Measurements from ENCODE around the gene GRK1.

Gene GRK1

DNA sequence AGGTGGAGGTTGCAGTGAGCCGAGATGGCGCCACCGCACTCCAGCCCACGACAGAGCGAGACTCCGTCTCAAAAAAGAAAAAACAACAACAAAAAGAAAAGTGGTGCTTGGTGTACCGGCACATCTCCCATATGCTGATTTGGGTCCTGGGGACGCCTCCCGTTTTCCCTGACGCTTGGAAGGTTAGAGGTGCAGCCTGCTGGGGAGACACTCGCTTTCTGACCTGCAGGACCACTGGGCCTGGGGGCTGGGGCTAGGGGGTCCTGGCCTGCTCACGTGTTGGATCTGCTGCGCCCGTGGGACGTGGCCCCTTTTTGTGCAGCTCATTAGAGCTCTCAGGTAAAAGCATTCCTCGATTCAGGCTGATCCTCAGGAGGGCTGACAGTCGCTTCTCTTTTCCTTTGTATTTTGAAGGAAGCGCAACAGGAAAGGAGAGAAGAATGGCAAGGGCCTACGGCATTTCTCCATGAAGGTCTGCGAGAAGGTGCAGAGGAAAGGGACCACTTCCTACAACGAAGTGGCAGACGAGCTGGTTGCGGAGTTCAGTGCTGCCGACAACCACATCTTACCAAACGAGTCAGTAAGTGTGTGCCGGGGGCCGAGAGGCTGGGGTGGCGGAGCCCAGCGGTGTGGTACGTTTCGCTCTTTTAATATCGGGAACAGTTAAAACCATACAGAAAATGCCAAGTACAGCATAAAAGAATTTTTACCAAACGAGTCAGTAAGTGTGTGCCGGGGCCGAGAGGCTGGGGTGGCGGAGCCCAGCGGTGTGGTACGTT is 34.1 kb upstream of the GRK1 start:
- DNase-seq = no peak

DNA sequence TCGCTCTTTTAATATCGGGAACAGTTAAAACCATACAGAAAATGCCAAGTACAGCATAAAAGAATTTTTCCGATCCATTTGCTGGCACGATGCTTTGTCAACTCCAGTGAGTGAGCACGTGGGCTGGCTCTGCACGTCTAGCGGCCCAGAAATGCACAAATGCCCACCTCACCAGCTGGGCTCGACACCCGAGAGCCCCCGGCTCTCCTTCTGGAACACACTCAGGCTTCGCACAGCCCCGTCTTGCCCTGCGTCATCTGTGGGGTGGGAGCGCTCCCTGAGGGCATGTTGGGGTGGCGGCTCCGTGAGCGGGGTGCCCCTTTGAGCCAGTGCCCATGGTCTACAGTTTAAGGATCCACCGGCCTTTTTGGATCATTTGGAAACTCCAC is 33.5 kb upstream of the GRK1 start:
- no peak for DNase-seq

DNA sequence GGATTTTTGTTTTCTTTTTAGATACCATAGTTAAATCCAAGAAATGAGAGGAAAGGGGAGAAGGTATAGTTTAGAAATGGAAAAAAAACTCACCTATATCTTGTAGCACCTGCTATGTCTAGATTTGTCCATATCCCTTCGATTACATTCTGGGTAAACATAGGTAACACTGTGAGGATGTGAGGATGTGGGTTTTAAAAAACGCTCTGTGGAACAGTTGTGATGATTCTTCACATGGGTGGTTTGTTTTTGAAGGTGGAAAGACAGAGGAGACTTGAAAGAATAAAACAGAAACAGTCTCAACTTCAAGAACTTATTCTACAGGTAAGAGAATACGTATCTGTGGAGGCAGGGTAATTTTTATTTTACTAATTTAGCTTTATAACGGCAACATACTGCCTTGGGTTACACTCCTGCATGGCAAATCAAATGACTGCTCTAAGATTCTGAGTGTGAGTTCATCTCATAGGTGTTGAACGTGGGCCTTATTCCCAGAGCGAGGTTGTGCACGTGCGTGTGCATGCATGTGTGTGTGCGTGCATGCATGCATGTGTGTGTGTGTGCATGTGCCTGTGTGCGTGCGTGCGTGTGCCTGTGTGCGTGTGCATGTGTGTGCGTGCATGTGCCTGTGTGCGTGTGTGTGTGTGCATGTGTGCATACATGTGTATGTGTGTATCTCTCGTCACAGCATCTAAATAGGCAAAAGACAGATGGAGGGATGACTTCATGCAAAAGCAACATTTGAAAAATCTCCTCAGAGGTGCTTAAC is 32.6 kb upstream of the GRK1 start:
- DNase-seq = no peak

DNA sequence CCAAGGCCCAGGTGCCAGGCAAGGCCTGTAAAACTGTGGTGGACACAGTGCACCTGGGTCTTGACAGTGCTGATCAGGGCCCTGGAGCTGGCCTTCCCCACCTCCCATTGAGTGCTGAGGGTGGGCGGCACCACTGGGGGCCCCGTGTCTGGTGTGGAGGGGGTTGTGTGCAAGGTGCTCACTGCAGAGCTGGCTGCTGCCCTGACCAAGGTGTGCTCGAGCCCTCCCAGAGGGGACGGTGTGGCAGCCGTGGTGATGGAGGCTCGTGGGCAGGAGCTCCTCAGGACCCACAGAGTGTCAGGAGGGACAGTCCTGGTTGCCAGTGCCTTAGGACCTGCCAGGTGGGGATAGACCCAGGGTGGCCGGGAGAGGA is 32.0 kb upstream of the GRK1 start:
- DNase-seq = no peak

DNA sequence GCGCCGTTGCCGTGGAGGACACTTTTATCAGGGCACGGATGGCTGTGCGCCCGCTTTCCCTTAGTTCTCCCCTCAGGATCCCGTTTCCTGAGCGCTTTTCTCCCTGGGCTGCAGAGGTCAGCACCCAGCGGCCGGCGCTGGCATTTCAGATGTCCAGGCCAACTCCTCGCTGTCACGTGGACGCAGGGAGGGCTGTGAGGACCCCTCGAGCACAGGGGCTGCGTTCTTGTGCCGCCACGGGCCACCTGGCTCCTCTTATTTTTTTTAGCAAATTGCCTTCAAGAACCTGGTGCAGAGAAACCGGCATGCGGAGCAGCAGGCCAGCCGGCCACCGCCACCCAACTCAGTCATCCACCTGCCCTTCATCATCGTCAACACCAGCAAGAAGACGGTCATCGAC is 31.3 kb upstream of the GRK1 start:
- no peak for DNase-seq

DNA sequence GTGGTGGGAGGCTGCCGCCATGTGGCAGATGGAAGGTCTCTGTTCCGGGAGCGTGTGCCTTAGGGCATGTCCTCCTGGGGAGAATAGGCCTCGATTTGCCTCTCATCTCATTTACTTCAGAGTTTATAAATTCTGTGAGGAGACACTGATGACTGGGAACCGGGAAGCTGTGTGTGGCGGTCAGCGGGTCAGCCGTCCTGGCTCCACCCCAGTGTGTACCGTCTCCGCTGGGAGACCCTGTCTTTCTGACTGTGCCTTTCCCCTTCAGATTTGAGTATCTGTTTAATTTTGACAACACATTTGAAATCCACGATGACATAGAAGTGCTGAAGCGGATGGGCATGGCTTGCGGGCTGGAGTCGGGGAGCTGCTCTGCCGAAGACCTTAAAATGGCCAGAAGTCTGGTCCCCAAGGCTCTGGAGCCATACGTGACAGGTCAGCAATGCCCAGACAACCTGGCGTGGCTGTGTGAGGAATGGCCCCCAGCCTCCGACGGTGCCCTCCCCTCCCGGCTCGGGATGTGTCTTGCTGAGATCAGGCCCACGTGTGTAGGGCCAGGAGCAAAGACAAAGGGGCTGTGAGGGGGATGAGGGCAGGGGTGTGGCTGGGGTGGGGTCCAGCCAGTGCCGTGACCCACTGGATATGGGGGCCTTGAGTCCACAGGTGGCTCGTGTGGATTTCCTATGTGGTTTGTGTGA is 30.6 kb upstream of the GRK1 start:
- no peak for DNase-seq

DNA sequence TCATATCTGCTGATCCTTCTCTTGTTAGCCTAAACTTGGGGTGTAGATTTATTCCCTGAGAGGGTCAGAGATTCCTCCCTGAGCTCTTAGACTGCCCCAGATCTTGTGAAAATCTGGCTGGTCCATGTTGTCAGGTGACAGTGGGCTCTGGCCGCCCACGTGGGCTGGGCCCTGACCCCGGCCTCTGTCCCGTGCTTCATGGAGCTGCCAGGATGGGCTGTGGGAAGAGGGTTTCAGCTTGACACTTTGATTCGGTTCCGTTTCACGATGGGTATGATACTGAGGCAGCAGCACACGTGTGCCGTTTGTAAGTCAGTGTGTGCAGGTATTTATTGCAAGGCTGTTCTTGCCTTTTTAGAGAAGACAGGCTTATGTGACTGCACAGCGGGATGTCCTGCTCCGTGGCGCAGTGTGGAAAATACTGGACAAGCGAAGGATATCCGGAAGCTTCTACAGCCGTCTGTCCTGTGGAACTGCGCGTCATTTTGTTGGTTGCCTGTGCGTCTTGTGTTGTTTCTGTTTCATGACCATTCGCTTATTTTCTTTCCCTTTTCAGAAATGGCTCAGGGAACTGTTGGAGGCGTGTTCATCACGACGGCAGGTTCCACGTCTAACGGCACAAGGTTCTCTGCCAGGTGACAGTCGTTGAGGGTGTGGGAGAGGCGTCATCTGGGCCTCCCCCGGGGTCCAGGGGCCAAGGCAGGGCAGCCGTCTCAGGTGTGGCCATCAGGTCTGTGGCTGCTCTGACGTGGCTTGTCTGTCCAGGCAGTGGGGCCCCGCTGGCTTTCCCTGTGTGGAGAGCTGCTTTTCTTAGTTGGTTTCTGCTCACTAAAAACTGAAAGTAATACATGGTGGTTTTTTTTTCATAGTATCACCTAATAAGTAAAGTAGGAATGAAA is 29.5 kb upstream of the GRK1 start:
- no peak for DNase-seq

DNA sequence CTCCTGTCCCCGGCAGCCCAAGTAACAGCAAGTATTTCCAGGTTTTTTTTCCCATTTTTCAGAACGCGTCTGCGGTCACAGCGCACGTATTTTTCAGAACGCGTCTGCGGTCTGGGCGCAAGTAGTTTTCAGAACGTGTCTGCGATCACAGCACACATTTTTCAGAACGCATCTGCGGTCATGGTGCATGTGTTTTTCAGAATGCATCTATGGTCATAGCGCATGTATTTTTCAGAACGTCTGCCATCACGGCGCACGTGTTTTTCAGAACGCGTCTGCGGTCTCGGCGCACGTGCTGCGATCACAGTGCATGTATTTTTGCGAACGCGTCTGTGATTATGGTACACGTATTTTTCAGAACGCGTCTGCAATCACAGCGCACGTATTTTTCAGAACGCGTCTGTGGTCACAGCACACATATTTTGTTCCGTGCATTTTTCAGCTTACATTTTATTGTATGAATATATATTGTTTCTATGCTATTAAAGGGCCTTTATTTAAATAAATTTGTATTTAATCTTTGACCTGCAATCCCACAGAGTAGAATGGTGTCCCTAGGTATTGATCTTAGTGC is 28.8 kb upstream of the GRK1 start:
- DNase-seq = no peak

DNA sequence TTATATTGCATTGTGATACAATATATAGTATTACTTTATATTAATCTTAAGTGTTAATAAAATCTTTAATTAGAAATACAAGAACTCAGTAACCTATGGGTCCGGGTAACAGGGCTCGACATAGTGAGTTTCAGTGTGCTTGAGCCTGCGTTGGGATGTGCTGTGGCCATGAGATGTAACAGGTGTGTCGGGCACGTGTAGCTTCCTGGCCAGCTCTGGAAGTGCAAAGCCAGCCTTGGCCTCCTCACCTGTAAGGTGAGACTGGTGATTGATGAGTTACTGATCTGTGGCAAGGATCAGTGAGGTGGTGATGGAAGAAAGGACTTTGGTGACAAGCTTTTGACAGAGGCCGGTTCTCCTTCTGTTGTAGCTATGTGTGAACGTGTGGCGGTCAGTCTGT is 28.2 kb upstream of the GRK1 start:
- no peak for DNase-seq

DNA sequence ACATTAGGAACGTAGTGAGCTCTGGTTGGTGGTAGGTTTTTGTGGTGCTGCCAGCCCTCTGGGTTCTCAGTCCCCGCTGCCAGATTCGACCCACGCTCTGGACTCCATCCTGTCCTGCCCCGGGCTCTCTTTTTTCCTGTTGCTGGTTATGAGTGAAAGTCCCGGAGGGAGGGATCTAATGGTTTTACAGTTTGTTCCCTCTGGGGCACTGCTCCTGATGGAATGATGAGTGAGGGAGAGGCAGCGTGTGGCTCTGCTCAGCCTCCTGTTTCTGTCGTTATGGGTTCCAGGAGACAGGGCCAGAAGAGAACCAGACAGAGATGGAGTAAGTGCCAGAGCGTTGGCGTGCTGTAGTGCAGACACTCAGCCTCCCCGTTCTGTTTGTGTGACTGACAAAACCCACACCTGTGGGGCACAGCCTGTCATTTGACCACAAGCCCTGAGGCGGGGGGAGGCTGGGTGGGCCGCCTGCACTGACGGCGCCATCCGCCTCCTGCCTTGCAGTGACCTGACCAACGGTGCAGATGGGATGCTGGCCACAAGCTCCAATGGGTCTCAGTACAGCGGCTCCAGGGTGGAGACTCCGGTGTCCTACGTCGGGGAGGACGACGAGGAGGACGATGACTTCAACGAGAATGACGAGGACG is 27.3 kb upstream of the GRK1 start:
- no peak for DNase-seq

DNA sequence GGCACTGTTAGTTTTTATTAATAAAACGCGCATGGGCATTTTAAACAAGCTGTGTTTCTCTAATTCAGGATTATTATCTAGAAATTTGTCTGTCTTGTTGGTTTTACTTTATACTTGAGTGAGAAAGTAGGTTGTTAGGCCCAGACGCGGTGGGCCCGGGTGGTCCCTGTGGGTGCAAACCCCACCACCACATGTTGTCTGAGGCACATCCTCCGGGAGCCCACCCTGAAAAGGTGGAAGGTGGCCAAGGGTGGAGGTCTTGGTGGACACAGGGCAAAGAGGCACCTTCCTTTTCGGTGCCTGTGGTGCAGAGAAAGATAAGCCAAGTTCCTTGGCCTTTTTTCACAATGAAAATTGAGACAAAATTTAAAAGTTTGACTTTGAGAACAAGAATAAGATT is 25.6 kb upstream of the GRK1 start:
- DNase-seq = no peak

DNA sequence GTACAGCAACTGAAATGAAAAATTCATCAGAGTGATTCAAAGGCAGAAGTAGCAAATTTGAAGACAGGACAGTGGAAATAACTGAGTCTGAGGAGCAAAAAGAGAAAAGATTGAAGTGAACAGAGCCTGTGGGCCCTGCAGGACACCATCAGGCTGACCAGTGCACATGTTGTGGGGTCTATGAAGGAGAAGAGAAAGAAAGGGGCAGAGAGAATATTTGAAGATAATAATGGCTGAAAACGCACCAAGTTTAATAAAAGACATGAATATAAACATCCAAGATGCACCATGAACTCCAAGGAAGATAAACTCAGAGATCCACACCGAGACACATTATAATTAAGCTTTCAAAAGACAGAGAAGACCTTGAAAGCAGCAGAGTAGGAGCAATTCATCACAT is 24.5 kb upstream of the GRK1 start:
- DNase-seq = no peak

DNA sequence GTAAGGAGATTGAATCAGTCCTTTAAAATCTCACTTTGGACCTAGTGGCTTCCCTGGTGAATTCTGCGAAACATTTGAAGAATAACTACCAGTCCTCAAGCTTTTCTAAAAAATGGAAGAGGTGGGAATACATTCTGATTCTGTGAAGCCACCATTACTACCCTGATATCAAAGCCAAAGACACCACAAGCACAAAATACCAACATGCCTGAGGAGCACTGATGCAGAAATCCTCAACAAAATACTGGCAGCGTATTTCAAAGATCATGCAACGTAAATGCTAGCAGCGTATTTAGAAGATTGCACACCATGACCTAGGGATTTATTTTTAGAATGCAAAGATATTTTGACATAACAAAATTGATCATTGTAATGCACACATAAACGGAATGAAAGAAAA is 23.4 kb upstream of the GRK1 start:
- DNase-seq = no peak

DNA sequence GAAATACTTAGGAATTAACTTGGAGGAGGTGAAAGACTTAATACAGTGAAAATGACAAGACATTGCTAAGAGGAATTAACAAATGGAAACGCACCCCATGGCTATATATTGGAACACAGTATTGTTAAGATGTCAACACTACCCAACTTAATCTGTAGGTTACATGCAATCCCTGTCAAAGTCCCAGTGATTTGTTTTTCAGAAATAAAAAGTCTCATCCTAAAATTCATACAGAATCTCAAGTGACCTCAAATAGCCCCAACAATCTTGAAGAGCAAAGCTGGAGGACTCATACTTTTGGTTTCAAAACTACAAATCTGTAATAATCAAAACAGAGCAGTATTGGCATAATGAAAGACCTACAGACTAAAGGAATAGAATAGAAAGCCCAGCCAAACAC is 22.2 kb upstream of the GRK1 start:
- DNase-seq = no peak

DNA sequence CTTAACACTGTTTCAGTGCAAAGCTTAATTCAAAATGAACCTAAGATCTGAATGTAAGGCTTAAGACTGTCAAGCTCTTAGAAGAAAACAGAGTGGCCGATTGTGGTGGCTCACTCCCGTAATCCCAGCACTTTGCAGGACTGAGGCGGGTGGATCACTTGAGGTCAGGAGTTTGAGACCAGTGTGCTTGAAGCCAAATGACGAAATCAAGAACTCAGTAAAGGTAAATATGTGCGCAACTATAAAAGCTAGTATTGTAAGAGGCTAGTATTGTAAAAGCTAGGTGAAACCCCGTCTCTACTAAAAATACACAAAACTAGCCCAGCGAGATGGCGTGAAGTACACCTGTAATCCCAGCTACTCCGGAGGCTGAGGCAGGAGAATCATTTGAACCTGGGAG is 21.7 kb upstream of the GRK1 start:
- DNase-seq = no peak

DNA sequence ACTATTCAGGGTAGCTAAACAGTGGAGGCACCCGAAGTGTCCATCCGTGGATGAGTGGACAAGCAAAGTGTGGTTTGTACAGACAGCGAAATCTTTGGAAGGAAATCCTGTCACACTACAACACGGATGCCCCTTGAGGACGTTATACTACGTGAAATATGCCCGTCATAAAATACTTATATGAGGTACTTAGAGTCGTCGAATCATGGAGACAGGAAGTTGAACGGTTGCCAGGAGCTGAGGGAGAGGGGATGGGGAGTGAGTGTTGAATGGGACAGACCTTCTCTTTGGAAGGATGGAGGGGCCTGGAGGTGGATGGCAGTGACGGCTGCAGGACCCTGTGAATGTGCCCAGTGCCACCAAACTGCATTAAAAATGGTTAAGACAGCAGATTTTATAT is 20.6 kb upstream of the GRK1 start:
- DNase-seq = no peak

DNA sequence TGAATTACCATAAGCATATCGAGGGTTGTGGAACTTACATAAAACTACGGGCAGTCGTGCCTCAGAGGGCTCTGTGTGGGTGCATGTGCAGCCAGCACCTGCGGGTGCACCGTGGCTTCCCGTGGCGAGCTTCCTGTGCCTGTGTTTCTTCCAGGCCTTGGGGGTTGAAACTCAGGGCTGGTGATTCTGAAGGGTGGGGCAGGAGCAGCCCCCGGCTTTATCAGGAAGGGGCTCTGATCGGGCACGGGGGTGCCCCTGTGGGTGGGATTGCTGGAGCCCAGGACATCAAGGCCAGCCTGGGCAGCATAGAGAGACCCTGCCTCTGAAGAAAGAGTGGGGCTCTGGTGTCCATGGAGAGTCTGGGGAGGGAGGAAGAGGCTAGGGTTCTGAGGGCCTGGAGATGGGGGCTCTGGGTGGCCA is 20.1 kb upstream of the GRK1 start:
- no peak for DNase-seq

DNA sequence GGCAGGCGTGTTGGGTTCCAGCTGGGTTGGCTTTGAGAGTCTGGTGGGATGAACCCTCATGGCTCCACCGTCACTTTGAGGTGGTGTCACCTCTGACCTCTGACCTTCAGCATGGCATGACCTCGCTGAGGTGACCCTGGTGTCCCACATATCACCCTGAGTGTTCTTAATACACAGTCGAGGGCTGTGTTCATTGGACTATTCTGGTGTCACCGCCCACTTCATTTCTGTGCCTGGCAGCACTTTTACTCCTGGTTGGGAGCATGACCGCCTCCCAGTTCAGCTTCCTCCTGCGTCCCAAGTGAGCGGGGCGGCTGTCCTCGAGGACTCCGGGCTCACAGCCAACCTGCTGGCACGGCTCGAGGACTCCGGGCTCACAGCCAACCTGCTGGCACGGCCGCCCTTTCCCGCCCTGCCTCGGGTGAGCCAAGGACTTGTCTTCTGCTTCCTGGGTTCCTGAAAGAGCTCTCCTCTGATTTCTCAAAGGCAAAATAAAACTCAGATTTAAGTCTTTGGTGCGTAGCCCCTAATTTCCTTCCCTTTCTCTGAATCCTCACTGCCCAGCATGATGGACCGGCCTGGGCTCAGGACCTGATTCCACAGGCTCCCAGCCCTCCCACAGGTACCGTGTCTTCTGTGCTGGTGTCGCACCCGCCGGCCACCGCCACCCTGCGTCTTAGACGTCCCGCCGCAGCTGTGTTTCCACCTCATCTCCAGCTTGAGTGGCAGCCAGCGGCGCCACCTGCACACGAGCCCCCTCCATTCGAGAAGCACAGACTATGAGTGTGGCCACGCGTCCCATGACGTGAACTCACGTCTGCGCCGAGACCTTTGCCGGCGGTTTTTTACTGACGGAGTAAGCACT is 19.4 kb upstream of the GRK1 start:
- DNase-seq = no peak

DNA sequence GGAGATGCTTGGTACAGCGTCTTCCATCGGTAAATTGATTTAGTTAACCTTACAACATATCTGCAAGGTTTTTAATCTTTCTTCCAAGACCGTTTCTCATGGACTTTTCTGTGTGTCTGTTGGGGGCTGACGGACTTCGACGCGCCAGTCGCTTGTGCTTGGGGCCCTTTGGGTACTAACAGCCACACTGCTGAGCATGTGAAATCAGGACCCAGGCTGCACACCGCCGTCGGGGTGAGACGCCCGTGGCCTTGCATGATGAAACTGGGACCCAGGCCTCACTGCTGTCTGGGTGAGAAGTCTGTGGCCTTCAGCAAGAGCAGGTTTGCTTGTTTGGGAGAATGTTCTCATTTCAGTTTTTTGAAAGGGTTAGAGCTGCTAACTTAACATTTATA is 18.8 kb upstream of the GRK1 start:
- DNase-seq = no peak

DNA sequence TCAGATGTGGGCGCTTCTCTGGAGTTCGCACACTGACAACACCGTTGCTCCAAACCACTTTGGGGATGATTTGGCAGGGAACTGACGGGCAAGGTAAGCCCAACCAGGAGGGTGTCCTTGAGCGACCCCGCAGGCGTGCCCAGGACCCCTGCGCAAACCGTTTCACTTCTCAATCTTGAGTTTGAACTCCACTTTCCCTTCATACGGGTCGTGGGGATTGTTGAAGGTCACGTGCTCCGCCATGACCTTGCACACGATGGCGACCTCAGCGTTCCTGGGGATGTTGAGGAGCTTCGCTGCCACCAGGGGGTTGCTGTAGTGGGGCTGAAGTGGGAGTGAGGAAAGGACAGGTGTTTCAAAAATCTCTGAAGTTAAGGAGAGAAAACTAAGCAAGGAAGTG is 17.8 kb upstream of the GRK1 start:
- DNase-seq = no peak

DNA sequence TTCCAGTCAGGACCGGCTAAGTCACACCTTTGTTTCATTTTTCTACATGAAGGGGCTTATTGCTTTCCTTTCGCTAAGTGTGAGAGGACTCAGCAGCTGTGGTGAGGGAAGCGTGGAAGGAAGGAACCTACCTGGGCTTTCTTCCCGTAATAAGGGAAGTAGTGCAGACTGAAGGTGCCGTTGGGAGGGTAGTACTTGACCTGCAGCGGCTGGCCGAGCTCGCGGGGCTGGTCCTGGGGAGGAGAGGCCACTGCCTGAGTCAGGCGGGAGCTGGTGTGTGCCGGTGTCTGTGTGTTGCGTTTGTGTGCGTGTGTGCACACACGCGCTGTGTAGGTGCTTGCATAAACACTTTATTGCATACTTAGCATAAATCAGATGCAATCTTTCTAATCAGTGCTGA is 16.7 kb upstream of the GRK1 start:
- no peak for DNase-seq

Measured in stimulated activated CD8-positive, alpha-beta memory T cell treated with anti-CD3 and anti-CD28 coated beads, Interleukin-4, amount 100 ng/mL, for 48 hours (primary cell).